ENCODE results near the gene TPX2. TPM values are rescaled to one million over a fixed set of nuclear protein-coding genes. Genes with fewer than 3 reads are reported as not detected.

TPX2 gene
- total RNA-seq, 1 experiment from 2014 or later, result 179 TPM

DNA sequence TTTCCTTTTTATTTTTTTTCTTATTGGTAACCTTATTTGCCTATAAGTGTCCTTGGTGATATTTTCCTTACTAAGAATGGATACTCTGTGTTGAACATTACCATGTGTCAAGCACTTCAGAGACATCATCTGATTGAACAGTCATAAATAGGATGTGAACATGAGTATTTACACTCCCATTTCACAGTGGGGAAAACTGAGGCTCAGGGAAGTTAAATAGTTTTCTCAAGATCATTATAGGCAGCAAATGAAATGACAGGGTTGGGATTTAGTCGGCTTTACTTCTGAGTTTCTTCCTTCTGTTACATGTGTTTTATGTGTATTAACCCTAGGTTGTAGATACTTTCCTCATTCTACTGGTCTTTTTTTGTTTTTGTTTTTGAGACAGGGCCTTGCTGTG is 35.3 kb downstream of the TPX2 start:
- CTCF ChIA-PET, result no interaction called here
- no peaks in the 10 kb centered on the region for H3K9me3 Mint-ChIP-seq (ENCODE audit: low read depth, unreplicated experiment)
- H3K4me1 Mint-ChIP-seq (ENCODE audit: low read depth, unreplicated experiment), result no peaks in the 10 kb centered on the region
- no peak overlapping the region for H3K4me3 Mint-ChIP-seq (ENCODE audit: low read depth, unreplicated experiment)
- intact Hi-C loops (cut with micrococcal nuclease; ENCODE audit: unreplicated experiment), result no loop called here
- peak overlapping the region; percentile 16 for H3K27ac Mint-ChIP-seq (ENCODE audit: unreplicated experiment)
- TF ChIP-seq, protein P1, sequence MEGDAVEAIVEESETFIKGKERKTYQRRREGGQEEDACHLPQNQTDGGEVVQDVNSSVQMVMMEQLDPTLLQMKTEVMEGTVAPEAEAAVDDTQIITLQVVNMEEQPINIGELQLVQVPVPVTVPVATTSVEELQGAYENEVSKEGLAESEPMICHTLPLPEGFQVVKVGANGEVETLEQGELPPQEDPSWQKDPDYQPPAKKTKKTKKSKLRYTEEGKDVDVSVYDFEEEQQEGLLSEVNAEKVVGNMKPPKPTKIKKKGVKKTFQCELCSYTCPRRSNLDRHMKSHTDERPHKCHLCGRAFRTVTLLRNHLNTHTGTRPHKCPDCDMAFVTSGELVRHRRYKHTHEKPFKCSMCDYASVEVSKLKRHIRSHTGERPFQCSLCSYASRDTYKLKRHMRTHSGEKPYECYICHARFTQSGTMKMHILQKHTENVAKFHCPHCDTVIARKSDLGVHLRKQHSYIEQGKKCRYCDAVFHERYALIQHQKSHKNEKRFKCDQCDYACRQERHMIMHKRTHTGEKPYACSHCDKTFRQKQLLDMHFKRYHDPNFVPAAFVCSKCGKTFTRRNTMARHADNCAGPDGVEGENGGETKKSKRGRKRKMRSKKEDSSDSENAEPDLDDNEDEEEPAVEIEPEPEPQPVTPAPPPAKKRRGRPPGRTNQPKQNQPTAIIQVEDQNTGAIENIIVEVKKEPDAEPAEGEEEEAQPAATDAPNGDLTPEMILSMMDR (IDR thresholded peaks at IDR 0.05; ENCODE audit: unreplicated experiment), result no peak
- peaks cover 87% of the 10 kb centered on the region for H3K36me3 Mint-ChIP-seq (ENCODE audit: insufficient read depth, unreplicated experiment)
- no peaks in the 10 kb centered on the region for H3K27me3 Mint-ChIP-seq (ENCODE audit: unreplicated experiment)
- no peak for DNase-seq
- no TSS peak for BruUV-seq (replicated peaks)

DNA sequence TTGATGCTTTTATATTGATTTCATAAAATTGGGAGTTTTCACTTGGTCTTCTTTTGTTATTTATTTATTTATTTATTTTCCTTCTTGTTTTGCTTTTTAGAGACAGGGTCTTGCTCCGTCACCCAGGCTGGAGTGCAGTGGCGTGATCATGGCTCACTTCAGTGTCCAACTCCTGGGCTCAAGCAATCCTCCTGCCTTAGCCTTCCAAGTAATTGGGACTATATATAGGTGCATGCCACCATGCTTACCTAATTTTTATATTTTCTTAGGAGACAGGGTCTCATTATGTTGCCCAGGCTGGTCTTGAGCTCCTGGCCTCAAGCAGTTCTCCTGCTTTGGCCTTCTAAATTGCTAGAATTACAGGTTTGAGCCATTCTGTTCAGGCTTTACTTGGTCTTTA is 41.7 kb downstream of the TPX2 start:
- no peak overlapping the region for H3K27ac Mint-ChIP-seq (ENCODE audit: unreplicated experiment)
- no TSS peak for BruUV-seq (replicated peaks)
- TF ChIP-seq, protein P1 (IDR thresholded peaks at IDR 0.05; ENCODE audit: unreplicated experiment), result no peak
- H3K36me3 Mint-ChIP-seq (ENCODE audit: insufficient read depth, unreplicated experiment), result peaks cover 62% of the 10 kb centered on the region
- no peaks in the 10 kb centered on the region for H3K9me3 Mint-ChIP-seq (ENCODE audit: low read depth, unreplicated experiment)
- no peak for DNase-seq
- CTCF ChIA-PET, result interaction anchor here (0.5 to 0.7 kb wide), 2 partner anchors 21 to 24 kb away, joined by 4 to 14 read pairs; no protein-coding TSS in a partner anchor
- no peaks in the 10 kb centered on the region for H3K27me3 Mint-ChIP-seq (ENCODE audit: unreplicated experiment)
- intact Hi-C loops (cut with micrococcal nuclease; ENCODE audit: unreplicated experiment), result no loop called here
- H3K4me1 Mint-ChIP-seq (ENCODE audit: low read depth, unreplicated experiment), result no peaks in the 10 kb centered on the region
- H3K4me3 Mint-ChIP-seq (ENCODE audit: low read depth, unreplicated experiment), result no peak overlapping the region

DNA sequence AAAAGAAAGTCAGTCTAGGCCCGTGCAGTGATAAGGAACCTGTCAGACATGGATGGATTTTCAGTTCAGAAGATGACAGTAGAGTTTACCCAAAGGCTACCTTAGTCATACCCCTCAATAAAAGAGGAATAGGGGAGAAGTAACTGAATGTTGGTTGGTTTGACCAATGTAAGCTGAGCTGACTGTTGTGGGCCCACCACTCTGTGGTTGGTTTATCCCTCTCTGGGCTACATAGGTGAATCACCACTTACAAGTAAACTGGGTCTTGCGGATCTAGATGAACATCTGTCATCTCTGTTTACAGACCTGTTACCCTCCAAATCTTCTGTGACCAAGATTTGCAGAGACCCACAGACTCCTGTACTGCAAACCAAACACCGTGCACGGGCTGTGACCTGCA is 42.9 kb downstream of the TPX2 start:
- no peaks in the 10 kb centered on the region for H3K4me1 Mint-ChIP-seq (ENCODE audit: low read depth, unreplicated experiment)
- no peak for DNase-seq
- H3K27ac Mint-ChIP-seq (ENCODE audit: unreplicated experiment), result no peak overlapping the region
- BruUV-seq (replicated peaks), result no TSS peak
- CTCF ChIA-PET, result no interaction called here
- peaks cover 61% of the 10 kb centered on the region for H3K36me3 Mint-ChIP-seq (ENCODE audit: insufficient read depth, unreplicated experiment)
- TF ChIP-seq, protein P1 (IDR thresholded peaks at IDR 0.05; ENCODE audit: unreplicated experiment), result no peak
- H3K4me3 Mint-ChIP-seq (ENCODE audit: low read depth, unreplicated experiment), result no peak overlapping the region
- no peaks in the 10 kb centered on the region for H3K27me3 Mint-ChIP-seq (ENCODE audit: unreplicated experiment)
- intact Hi-C loops (cut with micrococcal nuclease; ENCODE audit: unreplicated experiment), result no loop called here
- no peaks in the 10 kb centered on the region for H3K9me3 Mint-ChIP-seq (ENCODE audit: low read depth, unreplicated experiment)

- Mint-ChIP-seq H3K4me3 (ENCODE audit: low read depth, unreplicated experiment) (no peak overlapping the region), H3K27me3 (ENCODE audit: unreplicated experiment) (no peaks in the 10 kb centered on the region), H3K4me1 (ENCODE audit: low read depth, unreplicated experiment) (no peaks in the 10 kb centered on the region), H3K36me3 (ENCODE audit: insufficient read depth, unreplicated experiment) (peaks cover 57% of the 10 kb centered on the region), H3K9me3 (ENCODE audit: low read depth, unreplicated experiment) (no peaks in the 10 kb centered on the region), H3K27ac (ENCODE audit: unreplicated experiment) (no peak overlapping the region)
- CTCF ChIA-PET, result no interaction called here
- no TSS peak for BruUV-seq (replicated peaks)
- TF ChIP-seq, protein P1 (IDR thresholded peaks at IDR 0.05; ENCODE audit: unreplicated experiment), result no peak
- DNase-seq, result no peak
- intact Hi-C loops (cut with micrococcal nuclease; ENCODE audit: unreplicated experiment), result loop anchor here (5.0 kb wide), 1 partner anchor 32 kb away; no protein-coding TSS in a partner anchor
Observed at GRCh38 chr20:31784354-31785044, 45.4 kb downstream of the TPX2 start.
